Sigmoid colon (tissue), 7 donors: ENCODE measurements around the gene TNNT1. TPM values are rescaled to one million over a fixed set of nuclear protein-coding genes. Genes with fewer than 3 reads are reported as not detected.

Experiments used
- DNase-seq: peaks from one replicate; pipeline ENCODE4 v3.0.0-alpha.2; 2019
- H3K27ac ChIP-seq, 4 donors: fragments of 200-600 bp; sonication (generic); one replicate each; pipeline ENCODE4 v1.5.1; 2016 to 2019; ENCODE audit warnings: mild to moderate bottlenecking in 1 of 4
- H3K27me3 ChIP-seq, 3 donors: fragments of 200-600 bp; sonication (generic); one replicate each; pipeline ENCODE4 v1.5.1; 2019; ENCODE audit warnings: mild to moderate bottlenecking in 1 of 3
- H3K36me3 ChIP-seq, 4 donors: fragments of 200-600 bp; sonication (generic); one replicate each; pipeline ENCODE4 v1.5.1; 2016 to 2019
- H3K4me1 ChIP-seq, 4 donors: fragments of 200-600 bp; sonication (generic); one replicate each; pipeline ENCODE4 v1.5.1; 2017 to 2019
- H3K4me3 ChIP-seq, 4 donors: fragments of 200-600 bp; sonication (generic); one replicate each; pipeline ENCODE4 v1.5.1; 2017 to 2019; ENCODE audit warnings: mild to moderate bottlenecking in 2 of 4, moderate library complexity in 1 of 4
- H3K9me3 ChIP-seq, 4 donors: fragments of 200-600 bp in 3 of 4; sonication (generic) in 3 of 4; one replicate each; pipeline versions ENCODE4 v1.5.1 to v1.6.1; 2013 to 2019
- CTCF ChIP-seq, 4 experiments: fragments of 450-650 bp in 3 of 4; fragments of 200-600 bp in 1 of 4; IDR thresholded peaks; one replicate each; pipeline ENCODE4 v1.5.1; 2016 to 2019; ENCODE audit warnings: antibody characterized with exemption in 4 of 4, mild to moderate bottlenecking in 3 of 4, moderate library complexity in 2 of 4
- EP300 ChIP-seq, 4 donors: sonication (generic); formaldehyde crosslinking; IDR thresholded peaks; one replicate each; pipeline ENCODE4 v1.6.1; 2017; ENCODE audit warnings: antibody characterized with exemption in 4 of 4
- POLR2A ChIP-seq, 2 donors: fragments of 450-650 bp; IDR thresholded peaks; one replicate each; pipeline ENCODE4 v1.6.1; 2016; ENCODE audit warnings: antibody characterized with exemption in 2 of 2, mild to moderate bottlenecking in 2 of 2, moderate library complexity in 2 of 2
- POLR2AphosphoS5 ChIP-seq, 4 donors: sonication (generic); formaldehyde crosslinking; IDR thresholded peaks; one replicate each; pipeline ENCODE4 v1.6.1; 2017; ENCODE audit warnings: antibody characterized with exemption in 4 of 4
- WGBS, 2 donors: extraction: QIAGEN DNeasy Blood & Tissue Kit; methylation state at CpG; one replicate each; pipeline ENCODE4 v1.1.7; 2013; 5-methylcytosine and 5-hydroxymethylcytosine counted together
- intact Hi-C: fragments of 100-400 bp; cut with DNase I; formaldehyde crosslinking; loops from one replicate; pipeline ENCODE4 v1.15.1; 2023
- polyA plus RNA-seq, 3 donors: library from polyadenylated mRNA; stranded (reverse); fragments of 200-250 nt; gene quantifications; one replicate each; pipeline ENCODE4 v1.2.3, GENCODE V29; 2013
- total RNA-seq, 4 donors: library from RNA; depleted of rRNA; stranded (reverse); fragments of >200 nt; gene quantifications; one replicate each; pipeline ENCODE4 v1.1.0, GENCODE V29; 2016
- donor health status: healthy with polysubstance abuse.
- donor health status: Bipolar disorder and iron deficiency.
- donor health status: healthy.

Gene TNNT1
- total and polyA plus RNA-seq, 7 donors = 1.4 to 17.4 (median 2.2) TPM; not detected in 3

- Histone ChIP-seq H3K27me3 (peaks cover 56 to 100% (median 96%) of the 10 kb centered on the region in 3 donors), H3K27ac (no peak overlapping the region), H3K36me3 (no peaks in the 10 kb centered on the region), H3K4me3 (no peak overlapping the region), H3K9me3 (no peaks in the 10 kb centered on the region), H3K4me1 (peaks cover 0 to 20% (median 19%) of the 10 kb centered on the region in 4 donors)
- no peak for DNase-seq
- WGBS, 2 donors = 71 to 83% methylated on average over 5 of the region's 5 CpGs
- intact Hi-C loops = no loop called here
- no peak for TF ChIP-seq EP300 (IDR thresholded peaks at IDR 0.05)
- TF ChIP-seq POLR2AphosphoS5 (IDR thresholded peaks at IDR 0.05) = no peak
- TF ChIP-seq POLR2A (IDR thresholded peaks at IDR 0.05) = no peak
- TF ChIP-seq CTCF (IDR thresholded peaks at IDR 0.05) = no peak
These were observed 22.4 kb upstream of the TNNT1 start for GRCh38 chr19:55171440-55171839.

GRCh38 chr19:55169136-55169535, 20.1 kb upstream of the TNNT1 start:
- no peak for DNase-seq
- intact Hi-C loops = no loop called here
- Histone ChIP-seq H3K27me3 (peaks cover 42 to 98% (median 94%) of the 10 kb centered on the region in 3 donors), H3K4me1 (peaks cover 0 to 23% (median 19%) of the 10 kb centered on the region in 4 donors), H3K4me3 (no peak overlapping the region), H3K36me3 (no peaks in the 10 kb centered on the region), H3K9me3 (no peaks in the 10 kb centered on the region), H3K27ac (no peak overlapping the region)
- WGBS, 2 donors = 55 to 70% methylated on average over 4 of the region's 4 CpGs
- TF ChIP-seq EP300 (IDR thresholded peaks at IDR 0.05) (no peak), CTCF (IDR thresholded peaks at IDR 0.05) (no peak), POLR2A (IDR thresholded peaks at IDR 0.05) (no peak), POLR2AphosphoS5 (IDR thresholded peaks at IDR 0.05) (no peak)

- peak; percentile 94 for DNase-seq
- no peaks in the 10 kb centered on the region for H3K9me3 ChIP-seq
- no peaks in the 10 kb centered on the region for H3K36me3 ChIP-seq
- H3K4me3 ChIP-seq = peak within 1 kb of the TSS; percentile 2 to 45 (median 26)
- 1 to 2% methylated on average over 33 of the region's 33 CpGs for WGBS, 2 donors
- H3K4me1 ChIP-seq = peaks cover 0 to 14% (median 9%) of the 10 kb centered on the region in 4 donors
- H3K27me3 ChIP-seq = peaks cover 39 to 97% (median 92%) of the 10 kb centered on the region in 3 donors
- intact Hi-C loops = no loop called here
- peak within 1 kb of the TSS in 1 of 4 donors; percentile 19 for H3K27ac ChIP-seq
- TF ChIP-seq POLR2A (IDR thresholded peaks at IDR 0.05) (no peak), POLR2AphosphoS5 (IDR thresholded peaks at IDR 0.05) (no peak), CTCF (IDR thresholded peaks at IDR 0.05) (no peak), EP300 (IDR thresholded peaks at IDR 0.05) (no peak)
These were observed 17.7 kb upstream of the TNNT1 start, which contains the start of gene DNAAF3 for GRCh38 chr19:55166530-55167268. Gene DNAAF3 (minus strand): TSS chr19:55166613. CDS start chr19:55166413, 200 bp downstream.

- Histone ChIP-seq H3K4me1 (peaks cover 0 to 14% (median 9%) of the 10 kb centered on the region in 4 donors), H3K4me3 (peak overlapping the region; percentile 2 to 45 (median 26)), H3K27me3 (peaks cover 45 to 97% (median 94%) of the 10 kb centered on the region in 3 donors), H3K36me3 (no peaks in the 10 kb centered on the region), H3K9me3 (no peaks in the 10 kb centered on the region), H3K27ac (peak overlapping the region in 1 of 4 donors; percentile 19)
- intact Hi-C loops = no loop called here
- no peak for TF ChIP-seq POLR2AphosphoS5 (IDR thresholded peaks at IDR 0.05)
- peak in 1 of 4 experiments; percentile 7 for TF ChIP-seq CTCF (IDR thresholded peaks at IDR 0.05)
- peak; percentile 74 for DNase-seq
- WGBS, 2 donors = 2% methylated on average over 34 of the region's 34 CpGs
These were observed 17.0 kb upstream of the TNNT1 start for GRCh38 chr19:55165952-55166529.
